DLD1 (cell line): ENCODE results near the gene LYPLAL1.

Experiments
- in situ Hi-C: cut with HindIII; loops from 2 replicates; pipeline ENCODE4 v1.10.0; 2017; ENCODE audit warnings: low sequenced_read_pairs

Gene LYPLAL1

GRCh38 chr1:219173758-219174459 lies at the start of gene LYPLAL1:
TSS of gene LYPLAL1 (plus strand) at chr1:219173878. CDS start at chr1:219173891, 13 bp downstream.
- in situ Hi-C loops: no loop called here

GRCh38 chr1:219124163-219124562 lies 49.5 kb upstream of the LYPLAL1 start:
- in situ Hi-C loops: no loop called here

- in situ Hi-C loops: no loop called here
These were observed 48.3 kb upstream of the LYPLAL1 start for GRCh38 chr1:219125342-219125741.

- in situ Hi-C loops: no loop called here
These were observed 47.3 kb upstream of the LYPLAL1 start for GRCh38 chr1:219126377-219126776.

- in situ Hi-C loops: no loop called here
These were observed 44.7 kb upstream of the LYPLAL1 start for GRCh38 chr1:219128957-219129356.

GRCh38 chr1:219130366-219130935 lies 43.2 kb upstream of the LYPLAL1 start:
- in situ Hi-C loops: no loop called here

GRCh38 chr1:219132939-219133338 lies 40.7 kb upstream of the LYPLAL1 start:
- in situ Hi-C loops: no loop called here

GRCh38 chr1:219138747-219139146 lies 34.9 kb upstream of the LYPLAL1 start:
- in situ Hi-C loops: no loop called here

- in situ Hi-C loops: no loop called here
These were observed 33.3 kb upstream of the LYPLAL1 start for GRCh38 chr1:219140303-219140877.

- in situ Hi-C loops: no loop called here
These were observed 29.9 kb upstream of the LYPLAL1 start for GRCh38 chr1:219143735-219144134.

GRCh38 chr1:219144658-219145315 lies 28.9 kb upstream of the LYPLAL1 start:
- in situ Hi-C loops: no loop called here

- in situ Hi-C loops: no loop called here
These were observed 26.1 kb upstream of the LYPLAL1 start for GRCh38 chr1:219147571-219148019.

- in situ Hi-C loops: no loop called here
These were observed 24.6 kb upstream of the LYPLAL1 start for GRCh38 chr1:219149009-219149577.

- in situ Hi-C loops: no loop called here
These were observed 23.7 kb upstream of the LYPLAL1 start for GRCh38 chr1:219149953-219150352.

- in situ Hi-C loops: no loop called here
These were observed 22.8 kb upstream of the LYPLAL1 start for GRCh38 chr1:219150913-219151312.

- in situ Hi-C loops: no loop called here
These were observed 22.2 kb upstream of the LYPLAL1 start for GRCh38 chr1:219151467-219151866.

GRCh38 chr1:219152751-219153150 lies 20.9 kb upstream of the LYPLAL1 start:
- in situ Hi-C loops: no loop called here

GRCh38 chr1:219153723-219154122 lies 20.0 kb upstream of the LYPLAL1 start:
- in situ Hi-C loops: no loop called here

- in situ Hi-C loops: no loop called here
These were observed 18.5 kb upstream of the LYPLAL1 start for GRCh38 chr1:219155135-219155534.

- in situ Hi-C loops: no loop called here
These were observed 13.6 kb upstream of the LYPLAL1 start for GRCh38 chr1:219159946-219160645.

- in situ Hi-C loops: no loop called here
These were observed 12.7 kb upstream of the LYPLAL1 start for GRCh38 chr1:219160967-219161366.
